Kidney (tissue), 14 donors: ENCODE measurements around the gene LIN28A. TPM values are rescaled to one million over a fixed set of nuclear protein-coding genes. Genes with fewer than 3 reads are reported as not detected.

Source experiments
- DNase-seq, 5 donors: peaks; one replicate each; pipeline ENCODE4 v3.0.0-alpha.2; 2013 to 2020
- FAIRE-seq: peaks from 2 replicates; lab custom pipeline; 2012; peaks lifted over from hg19 to GRCh38; lab: Jason Lieb, UNC
- H3K27ac ChIP-seq, 2 donors: one replicate each; pipeline ENCODE4 v1.7.0; 2013; ENCODE audit warnings: low read depth in 2 of 2, low read length in 2 of 2, inconsistent platforms in 1 of 2
- H3K27me3 ChIP-seq: one replicate; pipeline ENCODE4 v1.7.1; 2013; ENCODE audit warnings: low read length, inconsistent platforms; ENCODE audit not compliant: control insufficient read depth, insufficient read depth
- H3K36me3 ChIP-seq, 3 donors: one replicate each; pipeline versions ENCODE4 v1.7.0 to v1.7.1; 2013; ENCODE audit warnings: low read length in 3 of 3, control low read depth in 1 of 3, inconsistent platforms in 1 of 3; ENCODE audit not compliant: insufficient read depth in 3 of 3, control insufficient read depth in 2 of 3
- H3K4me1 ChIP-seq, 3 donors: one replicate each; pipeline versions ENCODE4 v1.7.0 to v1.7.1; 2013; ENCODE audit warnings: low read length in 3 of 3, inconsistent platforms in 1 of 3, low read depth in 1 of 3; ENCODE audit not compliant: control insufficient read depth in 2 of 3, insufficient read depth in 2 of 3
- H3K4me3 ChIP-seq, 3 donors: one replicate each; pipeline versions ENCODE4 v1.7.0 to v1.8.1; 2013; ENCODE audit warnings: low read length in 3 of 3, control low read depth in 1 of 3, inconsistent platforms in 1 of 3
- H3K9ac ChIP-seq, 3 donors: one replicate each; pipeline versions ENCODE4 v1.7.0 to v1.7.1; 2013; ENCODE audit warnings: low read length in 3 of 3, control low read depth in 1 of 3, inconsistent platforms in 1 of 3
- H3K9me3 ChIP-seq, 3 donors: one replicate each; pipeline versions ENCODE4 v1.7.0 to v1.7.1; 2013; ENCODE audit warnings: low read length in 3 of 3, control low read depth in 1 of 3, inconsistent platforms in 1 of 3; ENCODE audit not compliant: control insufficient read depth in 2 of 3, insufficient read depth in 1 of 3
- intact Hi-C: fragments of 100-400 bp; cut with DNase I; formaldehyde crosslinking; loops from one replicate; pipeline ENCODE4 v1.11.1; 2022
- polyA plus RNA-seq: library from polyadenylated mRNA; stranded (reverse); fragments of 350-450 nt; fragmentation: Illumina TruSeq; extraction: RNeasy Lipid Tissue Mini Kit (QIAGEN cat#74804); gene quantifications from one replicate; pipeline ENCODE4 v1.2.3, GENCODE V29; 2014; ENCODE audit warnings: low read depth, low replicate concordance; ENCODE audit not compliant: insufficient read depth
- total RNA-seq: library from RNA; stranded (reverse); fragmentation: NEBNext Ultra II Directional; extraction: Animal tissue kit (Norgen Biotek cat#: 25700); gene quantifications from one replicate; pipeline ENCODE4 v1.2.1, GENCODE V29; 2021
- TF ChIP-seq, protein P1 (sequence below): IDR thresholded peaks from 3 replicates; pipeline ENCODE4 v1.5.1; 2012; ENCODE audit warnings: mild to moderate bottlenecking, moderate library complexity, borderline replicate concordance; ENCODE audit not compliant: insufficient read depth; ENCODE audit errors: extremely low read depth
- donor health status: control.
- donor health status: control.
- donor health status: control.
- donor health status: control.
- donor health status: control.
- donor health status: DM: yes; HTN: yes; CAD: no.
- donor health status: Normal renal cell carcinoma (clear cell type).

Gene LIN28A
- total and polyA plus RNA-seq, 2 donors from 2014 or later: not detected

DNA sequence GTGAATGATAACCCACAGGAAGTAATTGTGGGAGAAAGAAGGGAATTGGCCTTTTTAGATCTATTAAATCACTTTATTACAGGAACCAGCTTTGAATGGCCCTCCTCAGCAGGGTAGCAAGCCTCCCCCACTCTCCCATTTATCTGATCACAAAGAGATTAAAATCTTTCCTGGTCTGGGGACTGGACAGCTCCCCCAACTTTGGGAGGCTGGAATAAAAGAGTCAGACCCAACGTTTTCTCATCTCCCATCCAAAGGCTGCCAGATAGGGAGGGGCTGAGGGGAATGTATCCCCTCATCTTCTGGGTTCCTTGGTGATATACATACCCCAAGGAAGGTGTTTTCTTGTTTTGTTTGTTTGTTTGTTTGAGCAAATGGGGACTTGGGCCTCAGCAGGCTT lies 2.4 kb downstream of the LIN28A start:
- no peak overlapping the region for H3K9ac ChIP-seq
- no peaks in the 10 kb centered on the region for H3K9me3 ChIP-seq
- intact Hi-C loops: no loop called here
- H3K27me3 ChIP-seq: peaks cover 34% of the 10 kb centered on the region
- no peaks in the 10 kb centered on the region for H3K36me3 ChIP-seq
- DNase-seq: no peak
- TF ChIP-seq, protein P1, sequence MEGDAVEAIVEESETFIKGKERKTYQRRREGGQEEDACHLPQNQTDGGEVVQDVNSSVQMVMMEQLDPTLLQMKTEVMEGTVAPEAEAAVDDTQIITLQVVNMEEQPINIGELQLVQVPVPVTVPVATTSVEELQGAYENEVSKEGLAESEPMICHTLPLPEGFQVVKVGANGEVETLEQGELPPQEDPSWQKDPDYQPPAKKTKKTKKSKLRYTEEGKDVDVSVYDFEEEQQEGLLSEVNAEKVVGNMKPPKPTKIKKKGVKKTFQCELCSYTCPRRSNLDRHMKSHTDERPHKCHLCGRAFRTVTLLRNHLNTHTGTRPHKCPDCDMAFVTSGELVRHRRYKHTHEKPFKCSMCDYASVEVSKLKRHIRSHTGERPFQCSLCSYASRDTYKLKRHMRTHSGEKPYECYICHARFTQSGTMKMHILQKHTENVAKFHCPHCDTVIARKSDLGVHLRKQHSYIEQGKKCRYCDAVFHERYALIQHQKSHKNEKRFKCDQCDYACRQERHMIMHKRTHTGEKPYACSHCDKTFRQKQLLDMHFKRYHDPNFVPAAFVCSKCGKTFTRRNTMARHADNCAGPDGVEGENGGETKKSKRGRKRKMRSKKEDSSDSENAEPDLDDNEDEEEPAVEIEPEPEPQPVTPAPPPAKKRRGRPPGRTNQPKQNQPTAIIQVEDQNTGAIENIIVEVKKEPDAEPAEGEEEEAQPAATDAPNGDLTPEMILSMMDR: no peak
- H3K27ac ChIP-seq: no peak overlapping the region
- H3K4me3 ChIP-seq: no peak overlapping the region
- peaks cover 0 to 2% (median 0%) of the 10 kb centered on the region in 3 donors for H3K4me1 ChIP-seq
- FAIRE-seq: no peak

DNA sequence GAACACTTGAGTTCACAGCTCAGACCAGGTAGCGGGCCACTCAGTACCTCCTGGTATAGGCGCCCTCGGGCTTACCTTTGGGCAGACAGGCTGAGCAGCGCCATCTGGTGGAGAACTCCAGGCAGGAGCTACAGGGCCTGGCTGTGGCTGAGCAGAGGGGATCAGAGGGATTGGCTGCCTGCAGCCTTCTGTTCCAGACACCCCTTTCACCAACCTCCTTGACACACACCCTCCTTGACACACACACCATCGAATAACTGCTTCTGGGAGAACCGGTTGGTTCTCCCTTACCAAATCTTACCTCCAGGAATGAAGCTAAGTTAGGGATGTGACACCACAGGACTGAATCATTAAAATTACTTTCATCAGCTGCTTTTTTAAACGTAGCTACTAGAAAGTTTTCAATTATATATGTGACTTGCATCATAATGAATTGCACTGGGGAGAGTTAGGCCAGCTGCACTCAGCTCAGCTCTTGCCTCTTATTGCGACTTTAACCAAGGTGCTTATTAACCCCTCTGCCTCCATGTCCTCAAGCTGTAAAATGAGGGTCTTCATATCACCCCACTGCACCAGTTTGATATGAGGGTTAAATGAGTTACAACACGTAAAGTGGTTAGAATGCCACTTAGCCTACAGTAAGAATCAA lies 6.6 kb downstream of the LIN28A start:
- no peak for FAIRE-seq
- H3K9me3 ChIP-seq: no peaks in the 10 kb centered on the region
- intact Hi-C loops: no loop called here

DNA sequence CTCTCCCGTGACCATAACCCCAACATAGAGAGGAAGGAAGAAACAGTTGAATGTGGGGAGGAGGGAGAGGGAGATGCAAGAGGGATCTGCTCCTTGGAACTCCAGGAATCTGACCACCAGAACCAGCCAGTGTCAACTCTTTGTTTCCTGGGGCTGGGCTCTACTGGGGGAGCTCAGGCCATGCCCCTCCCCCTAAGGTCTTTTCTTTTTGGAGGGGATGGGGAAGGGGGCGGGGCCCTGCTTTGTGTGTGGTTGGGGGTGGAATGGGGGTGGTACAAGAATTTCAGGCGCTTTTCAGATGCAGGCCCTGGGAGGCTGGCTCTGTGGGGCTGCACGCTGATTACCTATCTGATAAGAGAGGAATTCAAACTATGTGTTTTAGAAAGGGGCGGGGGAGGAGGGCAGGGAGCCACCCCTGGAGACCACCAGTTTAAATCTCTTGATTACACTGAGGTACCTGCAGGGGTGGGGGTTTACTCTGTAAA lies 8.3 kb downstream of the LIN28A start:
- no peaks in the 10 kb centered on the region for H3K4me1 ChIP-seq
- peak in 3 of 5 donors; percentile 8 to 22 (median 19) for DNase-seq
- no peaks in the 10 kb centered on the region for H3K9me3 ChIP-seq
- FAIRE-seq: no peak
- intact Hi-C loops: no loop called here
- H3K36me3 ChIP-seq: no peaks in the 10 kb centered on the region
- TF ChIP-seq, protein P1: no peak
- H3K9ac ChIP-seq: no peak overlapping the region
- no peak overlapping the region for H3K27ac ChIP-seq
- peaks cover 3% of the 10 kb centered on the region for H3K27me3 ChIP-seq
- H3K4me3 ChIP-seq: no peak overlapping the region

More for the DNA sequence above, 6.6 kb downstream of the LIN28A start:
- no peak overlapping the region for H3K9ac ChIP-seq
- H3K4me1 ChIP-seq: no peaks in the 10 kb centered on the region
- TF ChIP-seq, protein P1: peak; percentile 74
- H3K36me3 ChIP-seq: no peaks in the 10 kb centered on the region
- H3K27ac ChIP-seq: no peak overlapping the region
- H3K27me3 ChIP-seq: peaks cover 16% of the 10 kb centered on the region
- H3K4me3 ChIP-seq: no peak overlapping the region
- peak; percentile 72 to 82 (median 81) for DNase-seq
